Measurements from ENCODE around the gene CDK9.
A peak's percentile ranks its signal among the peaks of the same experiment; 100 is the strongest.

Gene CDK9

DNA sequence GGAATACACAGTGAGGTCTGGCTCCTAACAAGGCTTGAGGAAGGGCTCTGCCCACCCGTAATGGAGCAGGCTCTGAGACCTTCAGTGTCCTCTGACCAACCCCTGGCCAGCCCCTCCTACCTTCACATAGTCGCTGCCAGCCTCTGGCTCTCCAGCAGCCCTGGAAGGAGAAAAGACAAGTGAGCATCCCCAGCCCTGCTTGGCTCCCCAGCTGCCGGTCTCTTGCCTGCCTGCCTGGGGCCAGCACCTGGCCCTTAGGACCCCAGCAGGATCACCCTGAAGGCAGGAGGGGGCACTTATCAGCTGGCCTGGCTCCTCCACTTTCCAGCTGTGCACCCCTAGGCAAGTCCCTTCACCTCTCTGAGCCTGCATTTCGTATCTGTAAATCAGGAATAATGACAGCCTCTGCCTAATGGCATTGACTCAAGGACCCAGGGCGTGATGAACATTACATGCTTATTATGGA lies 24.3 kb upstream of the CDK9 start:
- no peak for DNase-seq (ENCODE audit: low spot score)

DNA sequence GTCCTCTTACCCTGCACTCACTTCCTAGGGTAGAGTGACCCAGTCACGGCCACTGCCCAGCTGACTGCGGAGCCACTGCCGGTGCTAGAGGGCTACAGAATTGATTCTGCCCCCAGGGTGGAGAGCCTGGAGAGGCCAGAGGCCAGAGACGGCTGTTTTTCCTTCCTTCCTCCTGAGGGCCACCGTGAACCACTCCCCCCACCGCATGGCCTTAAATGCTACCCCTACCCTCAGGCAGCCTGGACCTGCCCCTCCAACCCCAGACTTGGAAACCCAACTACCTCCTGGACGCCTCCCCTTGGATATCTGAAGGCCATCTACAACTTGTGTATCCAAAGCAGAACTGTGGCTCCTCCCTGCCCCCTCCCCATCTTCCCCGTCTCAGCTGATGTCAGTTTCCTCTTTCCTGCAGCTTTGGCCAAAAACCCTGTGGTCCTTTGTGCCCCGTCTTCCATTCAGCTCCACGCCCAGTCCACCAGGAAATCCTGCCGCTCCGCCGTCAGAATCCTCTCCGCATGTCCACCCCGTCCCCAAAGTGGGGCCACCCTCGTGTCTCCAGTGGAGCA lies 23.6 kb upstream of the CDK9 start:
- DNase-seq (ENCODE audit: low spot score): no peak

DNA sequence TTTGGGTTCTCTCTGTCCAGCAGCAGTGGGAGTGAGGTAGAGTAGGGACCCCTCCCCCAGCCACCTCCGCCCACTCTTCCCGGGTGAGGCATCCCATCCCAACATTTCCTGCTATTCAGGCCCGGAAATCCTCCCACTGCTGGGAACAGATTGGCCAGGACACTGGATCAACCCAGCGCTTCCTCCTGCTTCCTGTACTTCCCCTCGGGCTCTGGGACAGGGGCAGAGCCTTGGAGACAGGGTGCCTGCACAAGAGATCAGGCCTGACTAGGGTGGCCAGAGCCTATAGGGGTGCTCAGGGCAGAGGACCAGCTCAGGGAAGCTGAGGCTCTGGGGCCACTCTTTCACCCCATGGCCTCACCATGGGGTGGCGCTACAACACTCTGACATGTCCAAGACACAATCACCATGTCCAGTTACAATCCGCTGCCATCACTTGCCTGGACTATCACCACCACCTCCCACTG lies 21.9 kb upstream of the CDK9 start:
- peak; percentile 51 for DNase-seq (ENCODE audit: low spot score)

DNA sequence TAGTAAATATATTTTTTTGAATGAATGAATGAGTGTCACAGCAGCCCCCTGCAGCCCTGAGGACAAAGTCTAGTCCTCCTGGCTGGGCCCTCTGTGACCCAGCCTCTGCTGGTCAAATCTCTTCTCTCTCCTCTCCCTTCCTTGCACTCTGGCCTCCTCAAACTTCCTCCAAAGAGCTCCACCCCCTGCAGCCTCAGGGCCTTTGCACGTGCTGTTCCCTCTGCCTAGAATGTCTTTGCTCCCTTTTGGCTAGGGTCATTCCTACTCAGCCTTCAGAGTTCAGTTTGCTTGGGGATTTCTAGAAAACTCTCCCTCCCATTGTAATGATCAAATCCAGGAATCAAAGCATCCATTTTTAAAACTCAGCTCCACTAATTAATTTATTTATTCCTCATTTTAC lies 20.4 kb upstream of the CDK9 start:
- no peak for DNase-seq (ENCODE audit: low spot score)

DNA sequence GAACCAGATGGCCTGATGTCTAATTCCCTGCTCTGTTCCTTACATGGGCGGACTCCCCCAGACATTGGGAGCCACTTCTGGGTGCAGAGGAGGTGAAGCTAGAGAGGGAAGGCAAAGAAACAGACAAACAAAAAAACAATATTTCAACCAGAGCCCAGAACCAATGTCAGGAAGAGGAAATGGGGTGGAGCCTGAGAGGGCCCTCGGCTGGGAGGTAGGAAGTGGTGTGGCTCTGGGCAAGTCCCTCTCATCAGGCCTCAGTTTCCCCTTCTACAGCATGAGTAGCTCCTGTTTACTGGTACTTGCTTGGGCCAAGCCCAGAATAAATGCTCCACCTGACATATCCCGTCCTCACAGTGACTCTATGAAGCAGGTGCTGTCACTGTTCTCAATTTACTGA lies 18.4 kb upstream of the CDK9 start:
- DNase-seq (ENCODE audit: low spot score): no peak

DNA sequence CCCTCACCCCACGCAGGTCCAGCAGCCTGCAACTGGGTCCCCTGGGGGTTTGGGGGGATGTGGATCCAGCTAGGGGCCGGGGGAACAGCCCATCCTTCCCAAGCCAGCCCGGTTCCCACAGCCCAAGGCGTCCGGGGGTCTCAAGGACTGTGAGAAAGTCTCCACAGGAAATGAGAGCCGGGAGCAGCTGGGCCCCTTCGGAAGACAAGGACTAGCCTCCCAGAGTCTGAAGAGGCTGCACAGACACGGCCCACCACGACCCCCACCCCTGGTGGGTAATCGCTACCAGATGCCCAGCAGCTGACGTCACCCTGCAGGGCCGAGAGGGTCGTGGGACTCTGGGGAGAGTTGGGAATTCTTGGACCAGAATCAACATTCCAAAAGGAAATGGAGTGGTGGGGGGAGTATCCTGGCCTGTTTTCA lies 17.9 kb upstream of the CDK9 start:
- DNase-seq (ENCODE audit: low spot score): no peak

DNA sequence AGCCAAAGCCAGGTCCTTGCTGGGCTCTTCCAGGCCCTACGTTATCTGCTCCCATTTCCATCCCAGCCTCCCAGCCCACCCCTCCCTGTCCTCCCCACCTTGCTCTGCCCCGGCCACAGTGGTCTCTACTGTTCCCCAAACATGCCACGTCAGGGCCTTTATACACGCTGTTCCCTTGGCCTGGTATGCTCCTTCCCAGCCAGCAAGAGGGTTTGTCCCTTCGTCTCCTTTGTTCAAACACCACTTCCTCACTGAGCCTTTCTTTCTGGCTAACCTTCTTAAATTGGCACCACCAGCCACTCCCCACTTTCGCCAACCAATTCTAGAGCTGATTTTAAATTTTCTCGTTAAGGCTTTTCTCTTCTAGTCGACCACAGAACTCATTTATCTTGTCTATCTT lies 17.1 kb upstream of the CDK9 start:
- no peak for DNase-seq (ENCODE audit: low spot score)

DNA sequence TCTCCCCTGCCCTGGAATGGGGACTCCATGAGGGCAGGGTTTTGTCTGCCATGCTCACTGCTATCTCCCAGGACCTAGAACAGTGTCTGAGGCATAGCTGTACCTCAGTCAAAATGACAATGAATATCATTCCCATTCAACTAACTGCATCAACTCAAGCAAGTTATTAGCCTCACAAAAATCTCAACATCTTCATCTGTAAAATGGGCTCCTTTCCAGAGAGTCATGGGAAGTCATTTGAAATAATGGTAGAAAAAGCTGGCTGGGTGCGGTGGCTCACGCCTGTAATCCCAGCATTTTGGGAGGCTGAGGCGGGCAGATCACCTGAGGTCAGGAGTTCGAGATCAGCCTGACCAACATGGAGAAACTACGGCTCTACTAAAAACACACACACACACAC lies 16.7 kb upstream of the CDK9 start:
- no peak for DNase-seq (ENCODE audit: low spot score)

DNA sequence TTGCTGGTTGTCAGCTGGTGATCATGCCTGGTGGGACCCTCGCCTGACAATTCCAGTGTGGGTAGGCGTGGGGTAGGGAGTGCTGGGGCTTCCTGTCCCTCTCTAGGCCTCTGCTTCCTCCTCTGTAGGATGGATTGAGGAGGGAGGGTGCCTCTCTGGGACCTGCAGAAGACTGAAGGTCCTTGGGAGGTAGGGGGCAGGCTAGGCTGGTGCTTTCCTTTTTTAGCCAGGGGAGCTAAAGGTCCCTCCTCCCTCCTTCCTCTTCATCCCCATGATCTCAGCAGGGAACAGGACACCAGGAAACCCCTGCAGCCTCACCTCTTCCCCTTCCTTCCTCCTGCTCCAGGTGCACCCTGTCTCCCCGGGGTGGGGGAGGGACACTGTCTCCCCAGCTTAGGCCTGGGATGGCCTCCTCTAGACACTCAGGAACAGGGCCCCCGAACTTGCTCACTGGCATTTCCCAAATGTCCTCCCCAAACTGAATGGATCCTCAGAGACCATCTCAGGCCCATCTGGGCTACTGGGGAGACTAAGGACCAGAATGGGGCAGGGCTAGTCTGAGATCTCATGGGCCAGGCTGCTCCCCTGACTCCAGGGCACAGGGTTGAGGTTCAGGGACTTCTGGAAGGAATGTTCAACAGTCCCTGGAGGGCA lies 15.8 kb upstream of the CDK9 start:
- no peak for DNase-seq (ENCODE audit: low spot score)

DNA sequence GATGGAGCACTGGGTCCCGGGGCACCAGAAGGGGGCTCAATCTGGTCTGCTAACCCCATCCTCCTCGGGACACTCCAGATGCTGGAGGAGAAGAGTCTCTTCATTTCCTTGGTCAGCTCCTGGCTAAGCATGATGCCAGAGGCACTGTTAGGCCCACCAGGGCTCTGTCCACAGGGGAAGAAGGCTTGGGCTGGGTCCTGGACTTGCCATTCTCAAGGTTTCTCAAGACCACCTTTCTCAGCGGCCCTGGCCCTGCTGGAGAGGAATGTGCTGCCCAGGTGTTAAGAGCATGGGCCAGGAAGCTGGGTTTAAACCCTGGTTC lies 15.3 kb upstream of the CDK9 start:
- DNase-seq (ENCODE audit: low spot score): no peak

DNA sequence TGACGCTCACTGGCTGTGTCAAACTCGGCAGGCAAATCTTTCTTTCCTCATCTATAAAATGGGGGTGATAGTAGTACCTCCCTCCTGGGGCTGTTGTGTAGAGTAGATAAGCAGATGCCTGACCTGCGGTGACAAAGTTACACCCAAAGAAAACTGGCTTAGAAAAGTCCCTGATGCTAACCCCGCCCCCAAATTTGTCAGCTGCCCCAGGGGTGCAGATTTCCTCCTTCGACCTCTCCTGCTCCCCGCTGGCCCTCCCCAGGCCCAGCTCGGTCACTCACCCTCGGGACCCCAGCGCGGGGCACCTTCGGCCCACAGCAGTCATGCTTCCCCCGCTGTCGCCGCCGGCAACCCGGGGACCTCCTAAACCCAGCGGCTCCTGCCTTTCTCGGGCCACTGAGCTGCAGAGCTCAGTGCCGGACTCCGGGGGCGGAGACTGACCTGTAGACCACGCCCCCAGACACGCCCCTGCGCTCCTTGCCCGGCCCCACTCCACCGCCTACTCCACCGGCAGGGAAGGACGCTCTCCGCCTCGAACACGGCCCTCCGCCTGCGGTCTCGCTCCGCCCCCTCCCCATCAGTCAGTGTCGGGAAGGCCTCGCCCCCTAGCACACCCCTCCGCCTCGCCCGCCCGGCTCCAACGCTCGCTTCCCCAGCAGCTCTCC lies 14.8 kb upstream of the CDK9 start:
- DNase-seq (ENCODE audit: low spot score): peak; percentile 99

DNA sequence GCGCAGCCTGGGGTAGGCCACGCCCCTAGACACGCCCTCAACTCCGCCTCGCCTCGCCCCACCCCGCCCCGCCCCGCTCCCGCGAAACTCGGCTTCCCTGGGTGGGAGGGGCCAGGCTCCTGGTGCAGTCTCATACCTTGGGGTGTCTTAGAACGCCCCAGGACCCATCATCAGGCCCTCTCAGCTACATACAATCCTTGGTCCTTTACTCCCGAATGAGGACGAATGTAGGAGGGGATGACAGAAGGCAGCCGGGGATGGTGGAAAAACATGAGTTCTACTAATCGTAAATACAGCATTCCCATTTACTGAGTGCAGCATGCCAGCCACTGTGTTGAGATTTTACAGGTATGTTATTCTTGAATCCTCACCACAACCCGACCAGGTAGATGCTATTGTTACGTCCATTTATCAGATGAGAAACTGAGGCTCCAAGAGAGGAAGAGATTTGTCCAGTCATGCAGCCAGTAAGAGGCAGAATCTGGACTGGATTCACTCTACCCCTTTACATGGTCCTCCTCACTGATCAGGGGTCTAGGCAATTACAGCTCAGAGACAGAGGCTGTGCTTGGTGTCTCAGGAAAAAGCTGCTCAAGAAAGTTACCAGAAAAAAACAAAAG lies 14.2 kb upstream of the CDK9 start:
- no peak for DNase-seq (ENCODE audit: low spot score)

DNA sequence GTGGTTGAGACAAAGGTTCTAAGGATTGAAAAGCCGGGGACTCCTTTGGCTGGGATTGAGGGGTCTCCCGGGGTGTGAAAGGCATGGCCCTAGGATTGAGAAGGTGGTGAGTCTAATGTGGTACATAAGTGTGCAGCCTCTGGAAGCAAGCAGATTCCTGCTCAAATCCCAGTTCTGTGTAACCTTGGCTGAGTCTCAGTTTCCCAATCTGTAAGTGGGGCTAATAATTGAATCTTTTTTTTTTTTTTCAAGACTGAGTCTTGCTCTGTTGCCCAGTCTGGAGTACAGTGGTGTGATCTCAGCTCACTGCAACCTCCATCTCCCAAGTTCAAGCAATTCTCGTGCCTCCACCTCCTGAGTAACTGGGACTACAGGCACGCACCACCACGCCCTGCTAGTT lies 13.2 kb upstream of the CDK9 start:
- DNase-seq (ENCODE audit: low spot score): no peak

DNA sequence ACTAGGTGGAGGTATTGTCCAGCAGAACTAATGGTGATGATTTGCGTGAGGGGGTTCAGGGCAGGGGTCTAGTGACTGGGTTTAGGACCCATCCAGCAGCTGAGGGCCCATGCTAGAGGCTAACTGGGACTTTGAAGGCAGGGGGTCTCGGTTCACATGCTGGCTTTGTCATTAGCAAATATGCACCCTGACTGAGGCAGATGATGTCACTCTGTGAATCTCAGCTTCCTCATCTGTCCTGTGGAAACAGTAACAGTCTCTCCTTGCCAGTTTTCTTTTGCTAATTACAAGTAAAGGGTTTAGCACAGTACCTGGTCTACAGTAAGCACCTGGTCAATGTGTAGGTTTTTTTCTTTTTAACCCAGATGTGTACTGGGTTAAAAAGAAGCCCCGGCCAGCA lies 12.6 kb upstream of the CDK9 start:
- DNase-seq (ENCODE audit: low spot score): no peak

DNA sequence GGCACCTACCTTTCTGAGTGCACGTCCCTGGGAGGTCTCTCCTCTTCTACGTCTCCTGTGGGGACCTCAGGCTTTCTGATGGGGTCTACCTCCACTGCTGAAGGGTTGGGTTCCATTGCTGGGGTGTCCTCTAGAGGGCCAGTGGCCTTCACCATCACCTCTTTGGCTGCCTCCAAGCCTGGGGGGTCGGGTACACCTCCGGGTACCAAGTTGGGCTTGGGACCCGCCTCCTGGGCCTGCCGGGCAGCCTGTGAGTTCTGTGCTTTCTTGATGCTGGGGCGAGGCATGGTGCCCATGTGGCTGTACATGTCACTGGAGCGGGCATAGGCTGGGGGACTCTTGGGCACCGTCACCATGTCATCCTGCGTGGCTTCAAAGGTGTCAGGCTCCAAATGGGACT lies 11.9 kb upstream of the CDK9 start:
- no peak for DNase-seq (ENCODE audit: low spot score)

DNA sequence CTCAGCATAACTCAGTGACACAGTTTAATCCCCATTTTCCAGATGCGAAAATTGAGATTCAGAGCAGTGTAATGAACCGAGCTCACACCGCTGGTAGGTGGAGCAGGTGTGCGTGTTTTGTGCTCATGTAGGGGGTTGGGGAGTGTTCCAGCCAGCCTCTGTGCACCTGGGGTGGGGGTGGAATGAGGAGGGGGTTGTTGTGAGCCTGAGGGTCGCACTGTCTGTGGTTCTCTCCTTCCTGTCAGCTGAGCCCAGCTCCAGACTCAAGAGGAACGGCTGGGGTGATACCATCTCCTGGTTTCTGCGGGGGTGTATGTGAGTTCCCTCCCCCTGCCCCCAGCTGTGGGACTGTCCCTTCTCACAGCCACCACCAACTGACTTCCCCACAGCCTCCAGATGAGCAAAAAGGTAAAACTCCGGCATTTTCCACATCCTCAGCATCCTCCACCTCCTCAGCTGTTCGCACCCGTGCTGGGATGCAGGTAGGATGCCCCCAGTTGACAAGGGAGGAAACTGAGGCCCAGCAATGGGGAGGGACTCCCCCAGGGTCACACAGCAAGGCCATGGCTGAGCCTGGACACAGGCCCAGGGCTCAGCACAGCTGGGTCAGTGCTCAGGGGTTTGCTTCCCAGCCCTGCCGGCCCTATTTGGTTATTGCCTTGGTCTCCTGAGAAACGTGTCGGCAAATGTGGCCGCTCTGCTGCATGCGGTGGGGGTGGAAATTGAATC lies 9.5 kb upstream of the CDK9 start:
- DNase-seq (ENCODE audit: low spot score): no peak

DNA sequence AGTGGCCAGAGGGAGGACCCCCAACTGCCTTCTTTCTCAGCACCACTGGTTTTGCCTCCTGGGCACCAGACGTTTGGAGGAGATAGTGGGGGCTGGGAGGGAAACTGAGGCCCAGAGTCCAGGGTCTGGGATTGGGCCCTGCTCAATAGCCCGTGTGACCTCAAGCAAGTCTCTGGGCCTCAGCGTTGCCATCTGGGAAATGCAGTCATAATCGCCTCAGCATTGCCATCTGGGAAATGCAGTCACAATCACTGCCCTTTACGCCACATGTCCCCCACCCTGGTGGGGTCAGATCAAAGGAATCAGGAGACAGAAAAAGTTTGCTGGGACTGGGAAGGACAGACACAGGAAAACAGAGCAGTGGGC lies 8.9 kb upstream of the CDK9 start:
- no peak for DNase-seq (ENCODE audit: low spot score)

DNA sequence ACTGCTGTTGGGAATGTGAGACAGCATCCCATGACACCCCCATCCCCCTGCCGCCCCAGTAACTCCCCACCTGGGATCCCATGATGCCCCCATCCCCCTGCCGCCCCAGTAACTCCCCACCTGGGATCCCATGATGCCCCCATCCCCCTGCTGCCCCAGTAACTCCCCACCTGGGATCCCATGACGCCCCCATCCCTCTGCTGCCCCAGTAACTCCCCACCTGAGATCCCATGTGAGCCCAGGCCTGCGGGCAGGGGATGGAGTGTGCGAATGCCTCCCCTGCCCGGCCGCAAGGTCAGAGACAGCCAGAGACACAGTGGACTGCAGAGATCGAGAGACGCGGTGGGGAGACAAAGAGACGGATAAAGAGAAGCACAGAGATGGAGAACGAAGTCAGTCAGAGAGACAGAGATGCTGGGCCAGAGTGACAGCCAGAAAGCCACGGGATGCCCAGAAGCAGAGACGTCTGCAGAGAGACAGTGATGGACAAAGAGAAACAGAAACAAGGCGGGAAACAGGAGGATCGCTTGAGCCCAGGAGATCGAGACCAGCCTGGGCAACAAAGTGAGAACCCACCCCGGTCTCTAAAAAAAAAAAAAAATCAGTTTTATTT lies 8.4 kb upstream of the CDK9 start:
- DNase-seq (ENCODE audit: low spot score): no peak

DNA sequence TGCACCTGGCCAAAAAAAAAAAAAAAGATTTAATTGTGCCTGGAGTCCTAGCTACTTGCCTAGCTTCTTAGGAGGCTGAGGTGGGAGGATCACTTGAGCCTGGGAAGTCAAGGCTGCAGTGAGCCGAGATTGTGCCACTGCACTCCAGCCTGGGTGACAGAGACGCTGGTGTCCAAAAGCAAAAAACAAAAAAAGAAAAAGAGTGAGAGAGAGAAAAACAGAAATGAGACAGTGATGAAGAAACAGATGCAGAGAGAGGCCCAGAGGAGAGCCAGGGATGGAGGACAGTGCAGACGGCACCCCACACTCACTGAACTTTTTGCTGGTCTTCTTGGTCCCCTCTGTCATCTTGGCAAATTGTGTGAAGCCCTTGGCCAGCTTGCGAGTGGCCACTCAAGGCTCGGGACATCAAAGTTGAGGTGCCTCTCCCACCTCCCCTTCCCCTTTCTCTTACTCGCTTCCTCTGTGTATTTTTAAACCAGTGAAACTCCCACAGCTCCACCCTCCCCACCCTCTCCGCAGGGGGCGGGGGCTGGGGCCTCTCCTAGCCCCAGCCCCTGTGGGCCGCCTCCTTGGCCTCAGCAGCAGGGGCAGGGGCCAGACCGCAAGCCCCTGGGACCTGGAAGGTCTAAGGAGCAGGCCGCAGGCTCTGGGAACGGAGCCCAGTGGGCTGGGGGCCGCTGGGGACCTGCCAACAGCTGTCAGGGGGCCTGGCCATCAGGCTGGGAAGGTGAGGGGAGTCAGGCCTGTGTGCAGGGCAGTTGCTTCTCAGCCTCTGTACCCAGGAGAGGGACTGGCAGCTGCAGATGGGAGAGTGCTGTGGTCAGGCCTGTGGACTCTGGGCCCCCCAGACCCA lies 7.3 kb upstream of the CDK9 start, which contains the start of gene SH2D3C:
SH2D3C (minus strand) TSS at position 387 of the 856 bp plus-strand sequence; CDS start at position 348, 39 bp downstream.
- no peak for DNase-seq (ENCODE audit: low spot score)

DNA sequence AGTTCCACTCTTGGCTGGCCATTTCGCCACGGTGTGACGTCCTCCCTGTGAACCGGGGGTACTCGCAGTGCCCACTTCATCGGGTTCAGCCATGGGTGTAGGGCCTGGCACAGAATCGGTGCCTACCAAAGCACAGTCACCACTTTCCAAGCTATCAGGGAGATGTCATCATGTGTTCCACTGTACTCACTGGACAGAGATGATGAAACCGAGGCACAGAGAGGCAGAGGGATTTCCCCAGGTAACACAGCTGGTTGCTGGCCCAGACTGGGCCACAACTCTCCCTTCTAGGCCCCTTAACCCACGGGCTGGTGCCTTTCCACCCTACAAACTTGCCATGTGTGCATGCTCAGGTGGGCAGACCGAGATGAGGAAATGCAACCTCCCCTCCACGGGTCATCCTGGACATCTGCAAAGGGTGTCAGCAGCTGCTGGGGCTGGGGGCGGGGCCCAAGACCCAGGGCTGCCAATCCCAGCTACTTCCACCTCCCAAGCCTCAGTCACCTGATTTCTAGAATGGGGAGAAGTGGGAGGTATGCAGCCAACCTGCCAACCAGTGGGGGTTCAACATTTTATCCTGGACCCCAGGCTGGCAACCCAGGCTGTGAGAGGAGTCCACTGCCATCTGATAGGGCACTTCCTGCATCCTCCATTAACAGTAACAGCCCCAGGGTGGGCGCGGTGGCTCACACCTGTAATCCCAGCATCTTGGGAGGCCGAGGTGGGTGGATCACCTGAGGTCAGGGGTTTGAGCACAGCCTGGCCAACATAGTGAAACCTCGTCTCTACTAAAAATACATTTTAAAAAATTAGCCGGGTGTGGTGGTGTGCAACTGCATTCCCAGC lies 6.5 kb upstream of the CDK9 start:
- no peak for DNase-seq (ENCODE audit: low spot score)
